Measurements from ENCODE around the gene WDR27. TPM values are rescaled to one million over a fixed set of nuclear protein-coding genes. Genes with fewer than 3 reads are reported as not detected.
"Not testable (repeated sequence)": the region's sequence is repeated elsewhere in the genome, so short reads cannot be mapped to it uniquely, and the experiment has no call there.

WDR27 gene
- total RNA-seq, 1 donor from 2014 or later = 17.7 TPM

DNA sequence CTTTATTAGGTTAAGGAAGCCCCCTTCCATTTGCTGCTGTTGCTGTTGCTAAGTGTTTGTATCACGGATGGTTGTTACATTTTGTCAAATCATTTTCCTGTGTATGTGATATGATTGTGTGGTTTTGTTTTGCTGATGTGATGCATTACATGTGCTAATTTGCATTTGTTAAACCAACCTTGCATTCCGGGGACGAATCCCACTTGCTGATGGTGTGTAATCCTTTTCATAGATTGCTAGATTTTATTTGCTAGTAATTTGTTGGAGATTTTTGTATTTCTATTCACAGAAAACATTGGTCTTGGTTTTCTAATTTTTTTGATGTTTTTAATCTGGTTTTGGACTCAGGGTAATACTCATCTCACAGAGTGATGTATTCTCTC, 167.8 kb downstream of the WDR27 start:
- intact Hi-C loops (cut with micrococcal nuclease) = loop anchor here (5.0 kb wide), 1 partner anchor 168 kb away; the partner anchor contains the start of genes C6orf120 and WDR27

DNA sequence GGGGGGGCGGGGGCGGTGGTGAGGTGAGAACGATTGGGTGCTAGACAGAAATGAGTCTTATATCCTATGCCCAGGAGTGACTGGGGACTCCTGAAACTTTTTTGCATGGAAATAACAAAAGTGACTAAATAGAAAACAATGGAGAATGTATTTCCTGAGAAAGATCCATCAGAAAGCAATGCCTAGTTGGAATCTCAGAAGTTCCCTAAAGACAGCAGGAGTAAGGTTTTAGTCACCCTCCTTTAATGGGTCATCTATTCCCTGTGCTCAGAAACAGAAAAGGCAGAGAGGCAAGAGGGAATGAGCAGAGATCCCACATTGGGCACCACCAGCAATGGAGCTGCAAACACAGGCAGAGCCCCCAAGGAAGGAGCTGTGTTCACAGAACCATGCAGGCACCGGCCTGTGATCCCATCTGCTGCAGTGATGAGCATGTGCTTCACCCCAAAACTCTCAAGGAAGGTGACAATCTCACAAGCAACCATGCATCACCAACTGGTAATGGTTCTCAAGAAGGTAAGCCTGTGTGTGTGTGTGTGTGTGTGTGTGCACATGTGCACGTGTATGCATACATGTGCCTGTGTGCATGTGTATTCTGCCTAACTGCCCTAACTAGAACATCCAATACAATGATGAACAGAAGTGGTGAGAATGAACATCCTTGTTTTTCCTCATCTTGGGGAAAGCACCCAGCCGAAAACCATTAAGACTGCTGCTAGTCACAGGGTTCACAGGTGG, 168.4 kb downstream of the WDR27 start:
- intact Hi-C loops (cut with micrococcal nuclease) = loop anchor here (5.0 kb wide), 1 partner anchor 169 kb away; the partner anchor contains the start of genes C6orf120 and WDR27

DNA sequence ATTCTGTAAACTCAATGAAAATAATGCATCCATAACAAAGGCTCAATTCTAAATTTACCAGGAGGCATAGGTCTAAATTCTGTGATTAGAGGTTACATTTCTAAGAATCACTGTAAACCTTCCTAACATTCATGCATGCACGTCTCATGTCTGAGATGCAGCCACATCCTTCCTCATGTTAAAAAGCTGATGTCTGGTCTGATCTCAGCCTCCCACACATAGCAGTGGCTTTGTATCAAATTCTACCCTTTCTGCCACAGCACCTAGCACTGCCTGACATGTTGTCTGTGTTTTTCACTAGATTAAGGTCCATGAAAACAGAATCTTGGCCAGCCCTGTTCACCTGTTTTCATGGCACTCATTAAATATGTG, 171.1 kb downstream of the WDR27 start:
- intact Hi-C loops (cut with micrococcal nuclease) = loop anchor here (5.0 kb wide), 1 partner anchor 172 kb away; the partner anchor contains the start of genes C6orf120 and WDR27

DNA sequence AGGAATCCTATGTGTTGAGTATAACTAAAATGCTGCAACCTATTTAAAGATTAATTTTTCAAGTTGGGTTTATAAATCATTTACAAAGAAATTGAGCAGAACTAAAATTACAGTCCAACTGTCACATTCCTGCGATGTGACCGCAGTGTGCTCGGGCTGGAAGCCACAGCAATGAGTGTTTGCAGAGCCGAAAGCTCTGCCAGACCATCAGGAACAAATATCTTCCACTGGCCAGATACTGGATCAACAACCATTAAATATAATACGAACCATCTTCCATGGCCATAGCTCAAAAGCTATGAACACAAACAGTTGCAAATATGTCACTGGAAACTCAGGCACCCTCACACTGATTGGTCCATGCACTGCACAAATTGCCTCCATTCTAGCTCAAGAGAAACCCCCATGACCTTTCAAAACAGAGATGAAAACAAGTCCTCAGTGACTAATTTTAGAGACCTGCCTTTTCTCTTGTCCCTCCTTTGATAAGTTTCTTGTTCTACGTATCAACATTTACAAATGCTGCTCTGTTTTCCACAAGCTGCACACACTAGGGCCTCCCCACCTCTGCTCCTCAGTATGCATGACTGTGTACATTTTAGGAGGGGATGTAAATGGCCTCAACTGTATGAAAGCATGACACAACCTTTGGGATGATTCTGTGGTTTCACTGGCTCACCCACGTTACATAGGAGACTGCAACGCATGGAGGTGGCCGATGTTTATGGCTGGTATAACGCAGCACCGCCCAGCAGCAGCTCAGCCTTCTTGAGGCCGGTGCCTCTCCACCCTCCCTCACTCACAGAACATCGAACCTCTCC, 171.7 kb downstream of the WDR27 start:
- intact Hi-C loops (cut with micrococcal nuclease) = loop anchor here (5.0 kb wide), 1 partner anchor 172 kb away; the partner anchor contains the start of genes C6orf120 and WDR27

DNA sequence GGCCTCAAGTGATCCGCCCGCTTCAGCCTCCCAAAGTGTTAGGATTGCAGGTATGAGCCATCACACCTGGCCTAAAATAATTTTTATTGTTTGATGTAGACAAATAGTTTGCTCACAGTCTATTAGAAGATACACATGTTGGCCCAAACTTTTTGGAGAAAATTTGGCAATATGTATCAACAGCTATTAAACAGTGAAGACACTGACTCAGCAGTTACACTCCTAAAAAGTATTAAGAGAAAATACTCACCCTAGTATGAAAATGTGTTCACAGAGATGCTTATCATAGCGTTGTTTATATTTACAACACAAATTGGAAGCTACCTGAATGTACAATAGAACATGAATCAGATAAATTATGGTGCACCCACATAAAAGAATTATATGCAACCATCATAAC, 173.1 kb downstream of the WDR27 start:
- intact Hi-C loops (cut with micrococcal nuclease) = no loop called here

DNA sequence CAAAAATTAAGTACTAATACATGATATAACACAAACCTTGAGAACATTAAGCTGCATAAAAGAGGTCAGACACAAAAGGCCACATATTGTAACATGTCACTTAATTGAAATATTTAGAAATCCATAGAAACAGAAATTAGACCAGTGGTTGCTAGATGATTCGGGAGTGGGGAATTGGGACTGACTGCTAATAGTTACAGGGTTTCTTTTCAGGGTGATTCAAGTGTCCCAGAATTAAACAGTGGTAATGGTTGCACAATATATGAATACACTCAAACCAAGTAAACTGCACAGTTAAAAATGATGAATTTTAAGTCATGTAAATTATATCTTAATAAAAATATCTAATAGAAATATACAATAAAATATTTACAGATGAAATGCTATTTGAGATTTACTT, 174.5 kb downstream of the WDR27 start:
- intact Hi-C loops (cut with micrococcal nuclease) = no loop called here

DNA sequence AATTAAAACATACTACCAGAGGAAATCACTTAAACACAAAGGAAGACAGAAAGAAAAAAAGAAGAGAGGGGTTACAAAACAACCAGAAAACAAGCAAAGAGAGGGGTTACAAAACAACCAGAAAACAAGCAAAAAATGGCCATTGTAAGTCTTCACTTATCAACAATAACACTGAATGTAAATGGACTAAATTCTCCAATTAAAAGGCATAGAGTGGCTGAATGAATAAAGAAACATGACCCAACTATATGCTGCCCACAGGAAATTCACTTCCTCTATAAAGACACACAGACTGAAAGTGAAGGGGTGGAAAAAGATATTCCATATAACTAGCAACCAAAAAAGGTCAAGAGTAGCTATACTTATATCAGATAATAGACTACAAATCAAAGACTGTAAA, 180.0 kb downstream of the WDR27 start:
- intact Hi-C loops (cut with micrococcal nuclease) = no loop called here

DNA sequence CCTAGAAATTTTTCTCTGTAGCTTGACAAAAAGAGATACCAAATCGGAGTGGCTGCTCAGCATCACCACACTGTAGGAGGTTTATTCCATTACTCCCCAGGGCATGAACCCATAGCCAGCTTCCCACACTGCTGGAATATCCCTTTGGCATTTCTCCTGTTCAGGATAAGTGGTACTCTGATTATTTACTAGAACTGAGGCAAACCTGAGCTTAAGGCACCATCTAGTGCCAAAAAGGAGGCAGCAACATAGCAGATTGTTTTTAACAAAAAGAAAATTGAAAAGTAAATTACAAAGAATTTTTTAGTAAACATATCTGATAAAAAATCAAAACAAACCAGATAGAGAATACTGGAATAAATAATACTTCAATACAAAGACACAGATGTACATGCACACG, 181.7 kb downstream of the WDR27 start:
- intact Hi-C loops (cut with micrococcal nuclease) = no loop called here

DNA sequence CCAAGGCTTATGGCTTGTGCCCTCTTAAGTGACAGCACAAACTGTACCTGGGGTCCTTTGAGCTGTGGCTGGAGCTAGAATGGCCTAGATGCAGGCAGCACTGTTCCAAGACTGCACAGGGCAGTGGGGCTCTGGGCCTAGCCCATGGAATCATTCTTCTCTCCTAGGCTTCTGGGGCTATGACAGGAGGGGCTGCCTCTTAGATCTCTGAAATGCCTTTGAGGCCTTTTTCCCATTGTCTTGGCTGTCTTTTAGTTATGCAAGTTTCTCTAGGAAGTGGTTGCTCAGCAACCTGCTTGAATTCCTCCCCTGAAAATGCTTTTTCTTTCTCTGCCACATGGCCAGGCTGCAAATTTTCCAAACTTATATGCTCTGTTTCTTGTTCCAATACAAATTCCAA, 183.4 kb downstream of the WDR27 start:
- intact Hi-C loops (cut with micrococcal nuclease) = no loop called here

DNA sequence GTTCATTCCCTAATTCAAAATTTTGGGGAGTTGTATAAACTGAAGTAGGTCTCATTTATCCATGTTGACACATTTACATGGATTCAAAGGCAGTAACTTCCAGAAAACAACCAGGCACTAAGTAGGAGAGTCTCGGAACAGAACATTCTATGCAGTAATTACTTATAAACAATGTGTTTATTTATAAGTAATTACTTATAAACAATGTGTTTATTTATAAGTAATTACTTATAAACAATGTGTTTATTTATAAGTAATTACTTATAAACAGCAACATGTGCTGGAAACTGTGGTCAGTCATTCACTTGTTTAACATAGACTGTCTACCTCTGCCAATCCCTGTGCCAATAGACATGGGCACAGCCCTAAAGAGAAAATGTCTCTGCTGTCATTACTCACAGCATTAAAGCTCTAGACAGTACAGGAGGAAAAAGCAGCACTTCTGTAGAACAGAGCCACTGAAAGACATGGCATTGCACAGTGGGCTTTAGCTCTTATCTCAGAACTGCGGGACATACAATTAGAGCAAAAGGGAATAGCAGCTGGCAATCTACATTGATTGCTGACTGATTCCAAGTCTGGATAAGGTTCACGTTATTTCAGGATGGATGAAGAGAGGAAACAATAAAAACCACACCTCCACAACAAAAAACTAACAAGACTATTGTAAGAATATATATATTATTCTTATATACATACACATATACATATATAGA, 188.2 kb downstream of the WDR27 start:
- intact Hi-C loops (cut with micrococcal nuclease) = no loop called here

DNA sequence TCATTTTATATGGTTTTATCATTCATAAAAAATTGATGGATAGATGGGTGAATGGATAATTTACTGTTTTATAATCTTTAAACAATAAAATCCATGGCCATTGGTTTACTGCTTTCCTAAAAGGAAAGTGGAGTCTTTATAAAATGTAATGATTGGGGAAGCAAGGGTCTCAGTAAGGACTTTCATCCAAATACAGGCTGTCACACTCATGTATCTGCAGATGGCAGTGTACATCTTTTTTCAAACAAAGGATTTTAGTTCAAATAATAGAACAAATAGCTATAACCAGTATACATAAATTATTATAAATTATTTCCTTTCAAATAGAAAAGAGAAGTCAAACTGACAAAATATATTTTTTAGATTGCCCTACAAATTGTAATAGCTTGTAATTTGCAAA, 190.0 kb downstream of the WDR27 start:
- intact Hi-C loops (cut with micrococcal nuclease) = not testable (repeated sequence)

DNA sequence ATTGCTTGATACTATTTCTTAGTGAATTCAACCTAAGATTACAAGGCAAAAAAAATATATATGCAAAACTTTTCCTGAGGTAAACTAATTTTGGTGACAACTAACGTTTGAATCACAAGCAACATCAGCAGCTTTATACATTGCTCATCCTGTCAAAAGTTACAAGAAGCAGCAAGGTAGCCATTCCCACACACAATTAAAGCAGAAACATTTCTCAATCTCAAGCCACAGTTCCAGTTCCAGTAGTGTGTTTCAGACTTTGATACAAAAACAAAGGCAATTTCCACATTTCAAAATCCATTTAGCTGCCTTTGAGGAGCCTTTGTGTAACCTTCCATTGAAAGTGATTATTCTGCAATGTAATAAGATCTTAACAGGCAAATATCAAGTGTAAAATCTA, 191.0 kb downstream of the WDR27 start:
- intact Hi-C loops (cut with micrococcal nuclease) = no loop called here

DNA sequence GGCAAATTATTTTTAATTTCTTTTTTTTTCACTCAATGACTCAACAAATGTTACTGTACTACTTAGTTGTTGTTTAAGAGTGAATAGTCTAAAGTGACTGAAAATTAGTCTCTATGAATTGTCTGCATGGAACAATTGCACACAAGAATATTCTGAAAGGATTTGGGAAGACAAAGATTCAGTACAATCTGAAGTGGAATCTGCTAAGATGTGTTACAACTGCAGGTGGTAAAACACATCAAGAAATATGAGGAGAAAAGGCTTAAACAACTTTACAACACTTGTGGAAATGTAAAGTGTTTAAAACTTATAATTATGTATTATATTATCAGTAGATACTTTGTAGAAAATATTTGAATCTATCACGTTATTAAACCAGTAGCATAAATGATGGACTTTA, 193.4 kb downstream of the WDR27 start:
- intact Hi-C loops (cut with micrococcal nuclease) = no loop called here

DNA sequence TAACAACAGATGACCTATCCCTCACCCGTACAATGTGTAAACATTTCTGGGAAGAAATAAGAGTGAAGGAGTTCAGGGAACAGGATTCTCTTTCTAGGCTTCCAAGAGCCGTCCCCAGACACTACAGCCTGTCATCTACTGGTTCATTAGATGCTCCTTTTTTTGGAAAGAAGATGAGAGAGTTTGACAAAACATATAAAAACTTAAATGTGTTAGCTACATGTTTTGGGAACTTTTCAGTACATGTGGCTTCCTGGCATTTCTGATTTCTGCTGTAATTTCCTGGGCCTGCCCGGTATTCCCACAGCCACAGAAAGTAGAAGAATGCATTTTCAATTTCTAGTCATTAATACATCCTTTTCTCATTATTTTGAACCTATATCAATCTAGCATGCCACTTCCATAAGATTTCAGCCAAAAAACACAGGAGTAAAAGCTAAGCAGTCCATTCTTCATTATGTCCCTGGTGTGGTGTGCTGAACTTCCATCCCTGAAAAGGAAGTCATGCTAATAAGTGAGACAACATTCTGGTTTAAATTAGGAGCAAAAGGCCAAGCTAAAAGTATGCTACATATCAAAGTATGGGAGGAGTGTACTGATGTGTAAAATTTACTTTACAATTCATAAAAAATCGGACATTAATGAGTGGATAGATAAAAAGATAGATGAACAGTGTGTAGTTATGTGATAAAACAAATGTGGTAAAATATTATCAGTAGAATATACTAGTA, 198.2 kb downstream of the WDR27 start:
- intact Hi-C loops (cut with micrococcal nuclease) = no loop called here

DNA sequence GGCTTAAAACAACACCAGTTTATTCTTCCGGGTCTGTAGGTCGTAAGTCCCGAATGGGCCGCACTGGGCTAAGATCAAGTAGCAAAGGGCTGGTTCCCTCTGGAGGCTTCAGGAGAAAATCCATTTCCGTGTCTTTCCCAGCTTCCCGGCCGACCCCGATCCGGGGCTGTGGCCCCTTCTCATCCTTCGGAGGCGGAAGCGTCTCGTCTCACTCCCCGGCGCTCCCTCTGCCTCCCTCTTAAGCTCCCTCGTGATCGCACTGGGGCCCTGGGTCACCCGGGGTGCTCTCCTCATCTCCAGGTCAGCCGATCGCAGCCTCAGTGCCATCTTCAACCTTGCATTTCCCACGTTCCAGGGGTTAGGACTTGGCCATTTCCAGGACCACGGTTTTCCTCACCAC, 199.4 kb downstream of the WDR27 start:
- intact Hi-C loops (cut with micrococcal nuclease) = no loop called here

DNA sequence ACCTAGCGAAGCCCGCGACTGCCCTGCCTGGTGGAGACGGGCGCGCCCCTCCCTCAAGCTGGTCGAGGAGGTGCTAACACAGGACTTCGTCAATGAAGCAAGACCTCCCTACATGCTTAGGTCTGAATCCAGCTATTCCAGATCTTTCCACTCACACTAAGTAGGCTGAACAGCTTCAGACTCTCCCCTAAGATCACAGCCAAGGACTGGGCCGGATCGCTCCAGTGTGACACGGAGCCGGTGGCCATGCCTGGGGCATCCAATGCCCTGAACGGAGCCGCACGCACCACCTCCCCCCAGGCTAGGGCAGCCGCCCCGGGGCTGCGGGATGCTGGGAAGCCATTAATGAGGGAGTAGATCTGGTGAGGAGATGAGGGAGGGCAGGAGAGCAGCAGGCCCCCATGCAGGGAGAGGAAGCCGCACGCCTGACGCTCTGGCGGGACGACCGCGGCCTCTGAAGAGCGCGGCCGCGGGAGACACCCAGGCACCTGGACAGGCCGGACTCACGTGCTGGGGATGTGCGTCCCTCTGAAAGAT, 200.0 kb downstream of the WDR27 start:
- intact Hi-C loops (cut with micrococcal nuclease) = no loop called here

DNA sequence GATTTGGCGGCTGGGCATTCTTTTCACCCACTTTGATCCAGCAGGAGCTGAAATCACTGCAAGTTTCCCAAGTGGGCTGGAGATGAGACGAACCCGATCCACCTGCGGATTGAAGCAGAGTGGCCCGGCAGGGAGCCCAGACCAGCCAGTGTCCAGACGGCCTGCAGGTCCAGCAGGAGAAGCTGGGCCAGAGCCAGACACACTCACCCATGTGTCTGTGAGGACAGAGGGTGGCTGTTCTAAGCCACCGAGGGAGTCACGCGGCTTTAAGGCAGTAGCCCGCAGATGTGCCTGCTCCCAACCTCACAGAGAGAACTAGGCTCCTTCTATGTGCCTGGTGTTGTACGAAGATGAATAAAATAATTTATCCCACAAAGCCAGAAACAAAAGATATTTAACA, 200.7 kb downstream of the WDR27 start:
- intact Hi-C loops (cut with micrococcal nuclease) = no loop called here

DNA sequence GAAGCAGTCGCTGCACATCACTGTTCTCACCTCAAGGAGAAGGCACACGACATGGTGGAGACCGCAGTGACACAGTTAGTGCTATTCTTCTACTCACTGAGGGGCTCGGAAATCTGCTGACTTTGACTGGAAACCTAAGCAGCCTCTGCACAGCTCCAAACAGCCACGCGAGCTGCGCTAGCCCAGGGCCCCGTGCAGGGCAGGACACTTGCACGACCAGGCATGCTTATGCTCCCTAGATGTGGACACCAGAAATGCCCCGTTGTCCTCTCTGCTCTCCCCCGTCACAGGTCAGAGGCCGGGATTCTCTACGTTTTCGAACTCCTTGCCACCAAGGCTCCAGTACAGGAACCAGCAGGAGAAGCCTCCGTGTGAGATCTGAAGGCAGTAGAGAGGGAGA, 201.1 kb downstream of the WDR27 start:
- intact Hi-C loops (cut with micrococcal nuclease) = no loop called here

DNA sequence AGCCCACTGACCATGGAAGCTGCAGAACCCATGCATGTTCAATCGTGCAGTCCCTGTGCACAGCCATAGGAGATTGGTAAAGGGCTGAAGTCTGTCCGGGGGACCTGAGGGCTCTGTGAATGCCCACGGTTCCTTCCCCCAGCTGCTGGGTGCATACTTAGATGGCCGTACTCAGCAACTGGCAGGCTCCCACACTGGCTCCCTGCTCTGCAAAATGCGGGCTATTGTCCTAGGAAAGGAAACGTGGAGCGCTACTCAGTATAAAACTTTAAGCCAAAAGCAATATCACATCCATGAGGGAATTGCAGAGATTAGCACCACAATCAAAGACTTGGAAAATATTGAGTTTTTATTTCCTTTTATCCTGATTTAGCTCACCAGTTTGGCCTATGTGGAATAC, 202.0 kb downstream of the WDR27 start:
- intact Hi-C loops (cut with micrococcal nuclease) = no loop called here

DNA sequence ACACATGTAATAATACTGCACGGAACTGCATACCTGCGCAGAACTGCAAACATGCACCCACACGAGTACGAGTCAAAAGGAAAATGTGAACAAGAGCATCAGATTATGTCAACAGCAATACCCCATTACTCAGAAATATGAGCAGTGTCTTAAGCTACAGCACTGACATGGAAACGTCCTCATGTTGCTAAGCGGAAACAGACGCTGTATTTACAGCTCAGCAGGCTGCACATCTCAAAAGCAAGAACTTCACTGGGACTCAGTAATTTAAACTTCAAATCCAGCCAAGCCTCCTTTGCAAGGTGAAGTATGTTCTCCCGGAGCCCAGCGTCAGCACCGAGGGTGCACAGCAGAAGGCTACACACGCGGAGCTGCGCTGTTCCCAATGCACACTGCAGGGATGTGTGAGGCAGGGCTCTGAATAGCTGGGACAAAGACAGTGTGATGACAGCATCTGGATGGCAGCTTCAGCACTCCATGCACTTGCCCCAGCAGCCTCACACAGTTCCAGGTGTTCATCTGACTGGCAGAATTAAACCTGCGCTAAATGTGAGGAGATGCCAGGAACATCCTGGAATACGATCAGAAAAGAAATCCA, 202.8 kb downstream of the WDR27 start:
- intact Hi-C loops (cut with micrococcal nuclease) = no loop called here

DNA sequence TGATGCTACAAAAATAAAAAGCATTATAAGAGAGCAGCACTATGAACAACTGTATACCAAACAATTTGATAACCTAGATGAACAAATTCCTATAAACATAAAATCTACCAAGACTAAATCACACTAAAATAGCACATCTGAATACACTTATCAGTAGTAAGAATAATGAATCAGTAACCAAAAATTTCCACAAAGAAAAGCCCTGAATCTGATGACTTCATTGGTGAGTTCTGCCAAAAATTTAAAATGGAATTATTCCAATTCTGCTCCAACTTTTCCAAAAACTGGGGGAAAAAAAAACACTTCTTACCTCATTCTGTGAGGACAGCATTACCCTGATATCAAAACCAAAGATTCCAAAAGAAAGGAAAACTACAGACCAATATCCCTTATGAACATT, 206.2 kb downstream of the WDR27 start:
- intact Hi-C loops (cut with micrococcal nuclease) = no loop called here
